ENCODE data around the gene DIS3L. TPM values are rescaled to one million over a fixed set of nuclear protein-coding genes. Genes with fewer than 3 reads are reported as not detected.
"Not testable (repeated sequence)": the region's sequence is repeated elsewhere in the genome, so short reads cannot be mapped to it uniquely, and the experiment has no call there.

DIS3L gene
- total RNA-seq, 1 experiment from 2014 or later, result 35.9 TPM

DNA sequence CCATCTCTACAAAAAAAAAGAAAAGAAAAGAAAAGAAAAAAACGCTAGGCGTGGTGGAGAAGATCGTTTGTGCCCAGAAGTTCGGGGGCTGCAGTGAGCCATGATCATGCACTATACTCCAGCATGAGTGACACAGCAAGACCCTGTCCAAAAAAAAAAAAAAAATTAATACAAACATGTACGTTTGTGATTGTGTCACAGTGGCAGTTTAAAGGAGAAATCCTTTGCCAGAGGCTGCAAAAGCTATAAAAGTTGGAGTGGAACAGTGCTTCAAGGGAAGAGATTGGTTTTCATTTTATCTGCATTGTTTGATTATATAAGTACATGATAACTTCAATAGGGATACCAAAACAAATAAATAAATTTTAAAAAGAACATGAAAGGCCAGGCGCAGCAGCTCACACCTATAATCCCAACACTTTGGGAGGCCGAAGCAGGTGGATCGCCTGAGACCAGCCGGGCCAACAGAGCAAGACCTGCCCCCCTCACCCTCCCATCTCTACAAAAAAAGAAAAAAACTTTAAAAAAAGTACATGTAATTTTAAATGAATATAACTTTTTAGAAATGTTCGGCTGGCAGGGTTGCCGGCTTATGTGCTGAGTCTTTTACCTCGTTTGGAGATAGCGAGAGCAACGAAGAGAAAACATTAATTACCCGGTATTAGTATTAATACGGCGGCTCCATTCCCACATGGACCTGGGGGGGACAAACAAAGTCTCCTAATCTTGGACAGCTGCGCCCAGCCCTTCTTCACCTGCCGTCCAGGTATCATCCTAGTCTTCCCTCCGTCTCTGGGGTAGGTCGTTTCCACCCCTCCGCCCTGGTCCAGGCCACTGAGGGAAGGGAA is 573 bp upstream of the DIS3L start:
- no peak for DNase-seq
- Histone ChIP-seq H3K36me3 (peaks cover 6% of the 10 kb centered on the region), H3K27me3 (no peaks in the 10 kb centered on the region), H3K4me3 (peak overlapping the region; percentile 62), H3K9me3 (no peaks in the 10 kb centered on the region)

DNA sequence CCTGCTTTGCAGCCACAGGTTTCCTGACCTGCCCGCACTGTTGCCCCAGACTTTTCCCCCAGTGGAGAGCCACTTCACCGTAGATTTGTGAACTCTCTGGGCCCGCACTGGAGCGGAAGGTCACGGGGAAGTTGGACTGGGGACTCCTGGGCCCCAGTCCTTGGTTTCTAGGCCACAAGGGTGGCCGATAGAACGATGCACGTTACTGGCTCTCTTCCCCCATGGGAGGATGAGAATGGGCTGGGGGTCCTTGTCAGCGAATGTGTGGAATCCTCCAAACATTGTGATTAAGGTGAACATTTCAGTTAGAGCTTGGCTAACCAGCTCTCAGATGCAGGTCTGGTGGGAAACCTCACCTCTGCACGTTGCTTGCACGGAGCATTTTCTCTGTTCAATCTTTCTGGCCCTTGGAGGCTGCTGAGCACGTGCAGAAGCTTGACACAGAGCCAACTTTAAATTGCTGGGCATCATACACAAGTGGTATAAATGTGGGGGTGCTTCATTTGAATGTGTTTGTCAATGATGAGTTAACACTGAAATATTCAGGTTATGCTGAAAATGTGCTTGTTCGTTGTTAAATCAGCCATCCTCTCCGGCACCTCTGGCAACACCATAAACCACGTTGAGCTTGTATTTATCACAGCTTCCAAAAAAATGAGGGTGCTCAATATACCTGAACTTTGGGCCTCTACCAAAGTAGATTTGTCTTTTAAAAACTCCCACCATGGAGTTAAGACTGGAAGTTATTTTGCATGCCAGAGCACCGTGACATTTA is 976 bp downstream of the DIS3L start:
- H3K9me3 ChIP-seq, result no peaks in the 10 kb centered on the region
- peak overlapping the region; percentile 62 for H3K4me3 ChIP-seq
- H3K27me3 ChIP-seq, result no peaks in the 10 kb centered on the region
- peaks cover 14% of the 10 kb centered on the region for H3K36me3 ChIP-seq
- peak; percentile 79 for DNase-seq

DNA sequence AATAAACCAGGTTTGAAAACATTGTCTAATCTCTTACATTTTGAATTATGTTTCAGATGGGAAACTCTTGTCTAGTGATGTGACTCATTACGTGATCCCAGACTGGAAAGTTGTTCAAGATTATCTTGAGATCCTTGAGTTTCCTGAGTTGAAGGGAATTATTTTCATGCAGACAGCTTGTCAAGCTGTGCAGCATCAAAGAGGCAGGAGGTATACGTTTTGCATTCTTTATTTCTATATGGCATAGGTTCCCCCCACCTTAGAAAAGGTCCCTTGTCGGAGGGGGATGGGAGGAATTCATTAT is 1.5 kb downstream of the DIS3L start:
- DNase-seq, result no peak
- peaks cover 14% of the 10 kb centered on the region for H3K36me3 ChIP-seq
- no peaks in the 10 kb centered on the region for H3K27me3 ChIP-seq
- no peaks in the 10 kb centered on the region for H3K9me3 ChIP-seq
- H3K4me3 ChIP-seq, result peak overlapping the region; percentile 62

DNA sequence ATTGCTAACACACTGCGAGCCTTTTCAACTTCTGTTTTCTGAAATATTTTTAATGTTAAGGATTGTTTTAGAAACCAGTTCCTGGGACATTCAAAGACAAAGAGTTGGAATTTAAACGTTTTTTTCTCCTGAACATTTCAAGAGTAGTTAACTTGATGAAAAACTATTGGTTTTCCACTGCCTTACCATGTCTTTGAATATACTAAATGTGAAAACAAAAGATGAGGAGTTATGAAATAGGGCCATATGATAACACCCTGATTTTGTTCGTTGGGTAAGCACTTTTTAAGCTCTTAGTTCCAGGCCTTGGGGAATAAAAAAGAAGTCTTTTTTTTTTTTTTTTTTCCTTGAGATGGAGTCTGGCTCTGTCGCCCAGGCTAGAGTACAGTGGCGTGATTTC is 2.8 kb downstream of the DIS3L start:
- no peak for DNase-seq

DNA sequence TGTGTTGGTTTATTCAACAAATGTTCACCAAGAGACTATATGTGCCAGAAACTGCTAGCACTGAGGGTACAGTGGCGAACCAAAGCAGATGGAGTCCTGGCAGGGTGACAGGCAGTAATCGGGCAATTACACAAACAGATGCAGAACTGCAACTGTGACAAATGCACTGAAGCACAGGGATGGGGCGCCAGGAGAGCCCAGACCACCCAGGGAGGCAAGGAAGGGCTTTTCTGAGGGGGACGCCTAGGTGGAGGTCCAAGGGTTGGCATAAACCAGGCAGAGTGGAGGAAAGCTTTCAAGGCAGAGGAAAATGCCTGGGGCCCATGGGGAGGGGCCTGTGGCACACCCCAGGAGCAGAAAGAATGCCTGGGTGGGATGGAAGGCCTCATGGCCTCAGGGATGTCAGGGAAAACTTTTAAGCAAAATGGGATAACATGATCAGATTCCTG is 5.5 kb downstream of the DIS3L start:
- Histone ChIP-seq H3K4me3 (no peak overlapping the region), H3K27me3 (no peaks in the 10 kb centered on the region), H3K36me3 (peaks cover 19% of the 10 kb centered on the region), H3K9me3 (no peaks in the 10 kb centered on the region)
- no peak for DNase-seq

More for the DNA sequence above, 2.8 kb downstream of the DIS3L start:
- Histone ChIP-seq H3K36me3 (peaks cover 19% of the 10 kb centered on the region), H3K27me3 (no peaks in the 10 kb centered on the region), H3K4me3 (no peak overlapping the region), H3K9me3 (no peaks in the 10 kb centered on the region)

DNA sequence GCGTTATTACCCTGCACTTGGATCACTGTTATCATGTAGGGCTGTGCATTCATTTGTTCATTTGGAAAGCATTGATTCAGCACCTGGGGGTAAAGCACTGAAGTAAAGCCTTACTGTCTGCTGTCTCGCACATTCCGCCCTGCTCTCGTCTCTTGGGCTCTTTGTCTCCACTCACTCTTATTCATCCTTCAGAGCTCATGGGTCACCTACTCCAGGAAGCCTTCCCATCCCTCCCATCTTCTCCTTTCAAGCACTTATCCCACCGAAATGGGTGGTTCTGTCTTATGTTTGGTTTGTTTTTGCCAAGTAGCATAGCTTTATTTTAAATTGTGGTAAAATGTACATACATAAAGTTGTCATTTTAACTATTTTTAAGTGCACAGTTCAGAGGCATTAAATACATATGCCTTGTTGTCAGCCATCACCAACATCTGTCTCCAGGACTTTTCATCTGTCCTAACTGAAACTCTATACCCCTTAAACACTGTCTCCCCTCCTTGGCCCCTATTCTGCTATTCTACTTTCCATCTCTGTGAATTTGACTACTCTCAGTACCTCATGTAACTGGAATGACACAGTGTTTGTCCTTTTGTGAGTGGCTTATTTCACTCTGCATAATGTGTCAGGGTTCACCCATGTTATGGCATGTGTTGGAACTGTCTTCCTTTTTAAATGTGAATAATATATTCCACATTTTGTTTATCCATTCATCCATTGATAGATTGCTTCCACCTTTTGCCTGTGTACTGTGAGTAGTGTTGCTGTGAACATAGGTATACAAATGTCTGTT is 9.3 kb downstream of the DIS3L start:
- peaks cover 15% of the 10 kb centered on the region for H3K36me3 ChIP-seq
- H3K27me3 ChIP-seq, result no peaks in the 10 kb centered on the region
- no peak for DNase-seq
- no peak overlapping the region for H3K4me3 ChIP-seq
- no peaks in the 10 kb centered on the region for H3K9me3 ChIP-seq

DNA sequence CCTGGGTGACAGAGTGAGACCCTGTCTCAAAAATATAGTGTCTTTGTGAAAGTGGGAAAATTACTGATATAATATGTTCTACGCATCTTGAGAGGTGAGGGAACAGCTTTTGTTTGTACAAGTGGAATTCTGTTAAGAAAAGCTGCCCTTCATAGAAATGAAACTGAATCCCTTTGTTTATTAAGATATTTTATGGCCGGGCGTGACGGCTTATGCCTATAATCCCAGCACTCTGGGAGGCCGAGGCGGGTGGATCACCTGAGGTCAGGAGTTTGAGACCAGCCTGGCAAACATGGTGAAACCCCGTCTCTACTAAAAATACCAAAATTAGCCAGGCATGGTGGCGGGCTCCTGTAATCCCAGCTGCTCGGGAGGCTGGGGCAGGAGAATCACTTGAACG is 11.1 kb downstream of the DIS3L start:
- H3K9me3 ChIP-seq, DNase-seq, H3K27me3 ChIP-seq, H3K4me3 ChIP-seq: not testable (repeated sequence)
- peaks cover 19% of the 10 kb centered on the region for H3K36me3 ChIP-seq

DNA sequence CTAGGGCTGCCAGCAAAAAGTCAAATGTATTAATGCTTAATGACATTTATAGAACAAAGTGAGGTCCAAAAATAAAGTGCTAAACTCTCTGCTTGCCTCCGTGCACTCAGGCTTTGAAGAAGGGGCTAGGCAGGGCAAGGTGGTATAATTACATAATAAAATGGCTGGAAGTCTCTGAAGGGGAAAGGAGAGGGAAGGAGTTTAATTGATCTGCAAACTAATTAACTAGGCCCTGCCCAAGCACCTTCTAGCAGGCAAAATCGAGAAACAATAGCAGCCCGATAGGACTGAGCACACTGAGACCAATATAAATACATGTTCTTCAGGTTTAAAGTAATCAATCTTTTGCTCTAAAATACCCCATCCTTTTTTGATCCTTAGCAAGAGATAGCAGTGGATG is 13.0 kb downstream of the DIS3L start:
- Histone ChIP-seq H3K4me3 (no peak overlapping the region), H3K9me3 (no peaks in the 10 kb centered on the region), H3K36me3 (peaks cover 29% of the 10 kb centered on the region), H3K27me3 (no peaks in the 10 kb centered on the region)
- DNase-seq, result no peak

DNA sequence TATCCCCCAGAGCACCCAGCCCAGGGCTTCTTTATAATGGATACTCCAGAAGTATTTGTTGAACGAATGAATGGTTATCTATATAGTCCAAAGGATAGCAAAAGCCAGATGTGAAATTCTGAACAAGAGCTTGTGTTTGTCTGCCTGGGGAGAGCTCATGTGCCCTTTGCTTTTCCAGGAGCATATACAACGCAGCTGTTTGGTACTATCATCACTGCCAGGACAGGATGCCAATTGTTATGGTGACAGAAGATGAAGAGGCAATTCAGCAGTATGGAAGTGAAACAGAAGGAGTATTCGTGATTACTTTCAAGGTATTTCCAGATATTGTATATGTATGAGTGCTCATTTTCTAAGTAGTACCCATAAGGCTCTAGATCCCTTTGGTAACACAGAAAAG is 15.2 kb downstream of the DIS3L start:
- no peaks in the 10 kb centered on the region for H3K9me3 ChIP-seq
- no peaks in the 10 kb centered on the region for H3K27me3 ChIP-seq
- no peak overlapping the region for H3K4me3 ChIP-seq
- DNase-seq, result no peak
- peaks cover 48% of the 10 kb centered on the region for H3K36me3 ChIP-seq

DNA sequence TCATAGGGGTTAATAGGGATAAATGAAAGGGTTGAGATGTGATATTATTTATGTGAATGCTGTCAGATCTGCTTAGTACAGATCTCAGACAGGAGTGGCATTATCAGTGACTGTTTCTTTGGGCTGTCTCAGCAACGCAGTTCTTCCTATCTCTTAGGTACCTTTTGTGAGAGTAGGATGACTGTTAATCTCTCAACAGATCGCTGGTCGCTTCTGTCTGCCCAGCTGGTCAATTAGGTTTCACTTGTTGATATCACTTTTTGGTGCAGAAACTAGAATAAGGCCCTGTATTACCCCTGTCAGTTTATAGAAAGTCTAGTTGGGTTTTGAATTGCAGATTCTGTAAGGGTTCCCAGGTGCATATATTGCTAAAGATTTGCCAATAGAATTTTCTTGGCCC is 16.5 kb downstream of the DIS3L start:
- no peak for DNase-seq
- Histone ChIP-seq H3K9me3 (no peaks in the 10 kb centered on the region), H3K4me3 (no peak overlapping the region), H3K36me3 (peaks cover 56% of the 10 kb centered on the region), H3K27me3 (no peaks in the 10 kb centered on the region)

DNA sequence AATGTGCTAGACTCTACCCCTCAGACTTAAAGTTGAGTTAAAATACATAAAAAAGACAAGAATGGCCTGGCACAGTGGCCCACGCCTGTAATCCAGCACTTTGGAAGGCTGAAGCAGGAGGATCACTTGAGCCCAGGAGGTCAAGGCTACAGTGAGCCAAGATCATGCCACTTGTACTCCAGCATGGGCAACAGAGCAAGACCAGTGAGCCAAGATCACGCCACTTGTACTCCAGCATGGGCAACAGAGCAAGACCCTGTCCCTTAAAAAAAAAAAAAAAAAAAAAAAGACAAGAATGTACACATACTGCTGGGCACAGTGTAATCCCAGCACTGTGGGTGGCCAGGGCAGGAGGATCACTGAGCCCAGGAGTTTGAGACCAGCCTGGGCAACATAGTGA is 17.4 kb downstream of the DIS3L start:
- H3K36me3 ChIP-seq, result peaks cover 60% of the 10 kb centered on the region
- no peak overlapping the region for H3K4me3 ChIP-seq
- H3K27me3 ChIP-seq, result no peaks in the 10 kb centered on the region
- no peaks in the 10 kb centered on the region for H3K9me3 ChIP-seq
- no peak for DNase-seq

DNA sequence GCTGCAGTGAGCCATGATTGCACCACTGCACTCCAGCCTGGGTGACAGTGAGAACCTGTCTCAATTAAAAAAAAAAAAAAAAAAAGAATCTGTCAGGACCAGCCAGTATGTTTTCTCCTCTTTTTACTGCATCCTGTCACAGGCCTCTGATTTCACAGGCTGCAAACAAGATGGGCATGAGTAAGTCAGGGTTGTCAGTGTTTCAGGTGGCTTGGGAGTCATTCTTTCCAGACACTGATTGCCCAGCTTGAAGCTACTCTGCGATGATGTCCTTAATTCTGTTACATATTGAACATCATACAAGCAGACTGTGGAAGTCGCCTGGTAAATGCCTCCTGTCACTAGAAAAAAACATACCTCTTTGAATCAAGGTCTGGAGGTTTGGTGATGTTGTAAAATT is 18.8 kb downstream of the DIS3L start:
- H3K4me3 ChIP-seq, result no peak overlapping the region
- H3K36me3 ChIP-seq, result peaks cover 60% of the 10 kb centered on the region
- H3K9me3 ChIP-seq, result no peaks in the 10 kb centered on the region
- no peak for DNase-seq
- no peaks in the 10 kb centered on the region for H3K27me3 ChIP-seq

DNA sequence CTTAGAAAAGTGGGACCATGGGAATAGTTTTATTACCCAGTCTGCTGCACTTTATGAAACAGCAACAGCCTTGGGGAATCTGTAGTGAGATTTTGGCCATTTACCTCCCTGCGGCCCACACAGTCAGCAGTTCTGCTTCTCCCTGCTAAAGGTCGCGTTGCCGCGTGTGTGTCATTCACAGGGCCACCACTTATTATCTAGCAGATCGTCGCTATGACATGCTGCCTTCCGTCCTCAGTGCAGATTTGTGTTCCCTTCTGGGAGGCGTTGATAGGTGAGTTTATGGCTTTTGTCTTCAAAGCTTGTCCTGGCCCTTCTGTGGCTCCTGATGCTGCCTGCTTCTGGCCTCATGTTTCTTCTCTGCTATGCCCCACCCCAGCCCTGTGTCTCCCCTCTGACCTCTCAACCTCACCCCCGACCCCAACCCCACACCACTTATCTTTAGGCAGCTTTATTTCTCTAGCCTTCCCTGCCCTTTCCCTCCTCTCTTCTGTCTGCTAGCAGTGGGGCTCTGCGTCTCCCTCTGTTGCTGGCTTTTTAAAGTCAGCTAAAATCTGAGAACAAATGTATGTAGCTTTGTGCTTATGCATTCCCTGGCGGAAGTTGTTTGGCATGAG is 30.1 kb downstream of the DIS3L start:
- Histone ChIP-seq H3K4me3 (no peak overlapping the region), H3K9me3 (no peaks in the 10 kb centered on the region), H3K27me3 (no peaks in the 10 kb centered on the region), H3K36me3 (peaks cover 79% of the 10 kb centered on the region)
- DNase-seq, result no peak

DNA sequence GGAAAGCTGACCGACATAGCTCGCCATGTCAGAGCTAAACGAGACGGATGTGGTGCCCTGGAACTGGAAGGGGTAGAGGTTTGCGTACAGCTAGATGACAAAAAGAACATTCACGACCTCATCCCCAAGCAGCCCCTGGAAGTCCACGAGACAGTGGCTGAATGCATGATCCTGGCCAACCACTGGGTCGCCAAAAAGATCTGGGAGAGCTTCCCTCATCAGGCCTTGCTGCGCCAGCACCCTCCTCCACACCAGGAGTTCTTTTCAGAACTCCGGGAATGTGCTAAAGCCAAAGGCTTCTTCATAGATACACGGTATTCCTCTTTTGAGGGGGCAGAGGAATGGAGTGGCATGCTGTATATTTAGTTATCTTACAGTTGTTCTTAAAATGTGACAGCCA is 32.7 kb downstream of the DIS3L start:
- H3K4me3 ChIP-seq, result no peak overlapping the region
- H3K36me3 ChIP-seq, result peaks cover 75% of the 10 kb centered on the region
- no peak for DNase-seq
- no peaks in the 10 kb centered on the region for H3K27me3 ChIP-seq
- H3K9me3 ChIP-seq, result no peaks in the 10 kb centered on the region

DNA sequence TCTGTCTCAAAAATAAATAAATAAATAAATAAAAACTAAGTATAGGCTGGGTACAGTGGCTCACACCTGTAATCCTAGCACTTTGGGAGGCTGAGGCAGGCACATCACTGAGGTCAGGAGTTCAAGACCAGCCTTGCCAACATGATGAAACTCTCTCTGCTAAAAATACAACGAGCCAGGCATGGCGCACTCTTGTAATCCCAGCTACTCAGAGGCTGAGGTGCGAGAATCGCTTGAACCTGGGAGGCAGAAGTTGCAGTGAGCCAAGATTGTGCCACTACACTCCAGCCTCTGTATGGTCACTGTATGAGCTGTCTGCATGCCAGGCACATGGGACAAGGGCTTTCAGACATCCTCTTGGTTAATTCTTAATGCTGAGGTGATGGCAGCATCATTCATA is 34.4 kb downstream of the DIS3L start:
- Histone ChIP-seq H3K36me3 (peaks cover 71% of the 10 kb centered on the region), H3K9me3 (no peaks in the 10 kb centered on the region), H3K4me3 (no peak overlapping the region), H3K27me3 (no peaks in the 10 kb centered on the region)
- no peak for DNase-seq

DNA sequence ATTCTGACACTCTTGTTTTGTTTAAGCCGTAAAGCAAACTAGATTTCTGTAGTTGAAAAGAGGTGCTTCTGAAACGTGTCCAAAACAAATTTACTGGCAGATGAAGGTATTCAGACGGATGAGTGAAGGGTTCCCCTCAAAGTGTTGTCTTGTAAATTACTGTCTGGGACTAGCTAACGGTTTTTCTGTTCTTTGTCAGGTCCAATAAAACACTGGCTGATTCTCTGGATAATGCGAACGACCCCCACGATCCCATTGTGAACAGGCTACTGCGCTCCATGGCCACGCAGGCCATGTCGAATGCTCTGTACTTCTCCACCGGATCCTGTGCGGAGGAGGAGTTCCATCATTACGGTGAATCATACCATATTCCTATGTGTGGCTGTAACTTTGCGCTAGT is 35.4 kb downstream of the DIS3L start:
- H3K9me3 ChIP-seq, result no peaks in the 10 kb centered on the region
- no peak overlapping the region for H3K4me3 ChIP-seq
- H3K27me3 ChIP-seq, result no peaks in the 10 kb centered on the region
- H3K36me3 ChIP-seq, result peaks cover 72% of the 10 kb centered on the region
- DNase-seq, result no peak

DNA sequence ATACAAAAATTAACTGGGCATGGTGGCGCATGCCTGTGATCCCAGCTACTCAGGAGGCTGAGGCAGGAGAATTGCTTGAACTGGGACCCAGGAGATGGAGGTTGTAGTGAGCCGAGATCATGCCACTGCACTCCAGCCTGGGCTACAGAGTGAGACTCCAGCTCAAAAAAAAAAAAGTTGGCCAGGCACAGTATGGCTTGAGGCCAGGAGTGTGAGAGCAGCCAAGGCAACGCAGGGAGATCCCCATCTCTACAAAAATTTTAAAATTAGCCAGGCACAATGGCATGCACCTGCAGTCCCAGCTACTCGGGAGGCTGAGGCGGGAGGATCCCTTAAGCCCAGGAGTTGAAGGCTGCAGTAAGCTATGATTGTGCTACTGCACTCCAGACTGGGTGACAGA is 55.2 kb downstream of the DIS3L start:
- H3K9me3 ChIP-seq, DNase-seq, H3K27me3 ChIP-seq, H3K4me3 ChIP-seq: not testable (repeated sequence)
- peaks cover 49% of the 10 kb centered on the region for H3K36me3 ChIP-seq
